GM13976 (cell line): ENCODE results near the gene CST5.
"Not testable (repeated sequence)": the region's sequence is repeated elsewhere in the genome, so short reads cannot be mapped to it uniquely, and the experiment has no call there.

Experiments
- DNase-seq: peaks from one replicate; pipeline ENCODE4 v3.0.0; 2012; ENCODE audit warnings: low spot score
- in situ Hi-C: fragments of 300-500 bp; cut with MboI; formaldehyde crosslinking; loops from one replicate; pipeline ENCODE4 v1.12.0; 2022; ENCODE audit warnings: low sequenced_read_pairs, mixed read lengths, inconsistent platforms; ENCODE audit not compliant: unreplicated experiment
- TF ChIP-seq, protein P1 (sequence below): IDR thresholded peaks from 2 replicates; pipeline ENCODE4 v1.5.1; 2012; ENCODE audit warnings: borderline replicate concordance, mild to moderate bottlenecking; ENCODE audit not compliant: insufficient read depth; ENCODE audit errors: extremely low read depth, missing control alignments, control extremely low read depth

CST5 gene

GRCh38 chr20:23917024-23917725 lies 37.6 kb upstream of the CST5 start:
- no peak for DNase-seq
- TF ChIP-seq, protein P1, sequence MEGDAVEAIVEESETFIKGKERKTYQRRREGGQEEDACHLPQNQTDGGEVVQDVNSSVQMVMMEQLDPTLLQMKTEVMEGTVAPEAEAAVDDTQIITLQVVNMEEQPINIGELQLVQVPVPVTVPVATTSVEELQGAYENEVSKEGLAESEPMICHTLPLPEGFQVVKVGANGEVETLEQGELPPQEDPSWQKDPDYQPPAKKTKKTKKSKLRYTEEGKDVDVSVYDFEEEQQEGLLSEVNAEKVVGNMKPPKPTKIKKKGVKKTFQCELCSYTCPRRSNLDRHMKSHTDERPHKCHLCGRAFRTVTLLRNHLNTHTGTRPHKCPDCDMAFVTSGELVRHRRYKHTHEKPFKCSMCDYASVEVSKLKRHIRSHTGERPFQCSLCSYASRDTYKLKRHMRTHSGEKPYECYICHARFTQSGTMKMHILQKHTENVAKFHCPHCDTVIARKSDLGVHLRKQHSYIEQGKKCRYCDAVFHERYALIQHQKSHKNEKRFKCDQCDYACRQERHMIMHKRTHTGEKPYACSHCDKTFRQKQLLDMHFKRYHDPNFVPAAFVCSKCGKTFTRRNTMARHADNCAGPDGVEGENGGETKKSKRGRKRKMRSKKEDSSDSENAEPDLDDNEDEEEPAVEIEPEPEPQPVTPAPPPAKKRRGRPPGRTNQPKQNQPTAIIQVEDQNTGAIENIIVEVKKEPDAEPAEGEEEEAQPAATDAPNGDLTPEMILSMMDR, result no peak
- in situ Hi-C loops, result no loop called here

GRCh38 chr20:23915844-23916243 lies 36.3 kb upstream of the CST5 start:
- in situ Hi-C loops, result no loop called here
- TF ChIP-seq, protein P1, result no peak
- DNase-seq, result no peak

GRCh38 chr20:23914469-23914868 lies 34.9 kb upstream of the CST5 start:
- DNase-seq, in situ Hi-C loops: not testable (repeated sequence)

GRCh38 chr20:23910210-23910609 lies 30.7 kb upstream of the CST5 start:
- TF ChIP-seq, protein P1, result no peak
- no peak for DNase-seq
- in situ Hi-C loops, result no loop called here

GRCh38 chr20:23909390-23909789 lies 29.8 kb upstream of the CST5 start:
- in situ Hi-C loops, result no loop called here
- TF ChIP-seq, protein P1, result no peak

GRCh38 chr20:23907579-23907978 lies 28.0 kb upstream of the CST5 start:
- no peak for DNase-seq
- TF ChIP-seq, protein P1, result no peak
- in situ Hi-C loops, result no loop called here

More at GRCh38 chr20:23909390-23909789, 29.8 kb upstream of the CST5 start:
- DNase-seq, result no peak

GRCh38 chr20:23902396-23902795 lies 22.8 kb upstream of the CST5 start:
- in situ Hi-C loops, DNase-seq: not testable (repeated sequence)

DNA sequence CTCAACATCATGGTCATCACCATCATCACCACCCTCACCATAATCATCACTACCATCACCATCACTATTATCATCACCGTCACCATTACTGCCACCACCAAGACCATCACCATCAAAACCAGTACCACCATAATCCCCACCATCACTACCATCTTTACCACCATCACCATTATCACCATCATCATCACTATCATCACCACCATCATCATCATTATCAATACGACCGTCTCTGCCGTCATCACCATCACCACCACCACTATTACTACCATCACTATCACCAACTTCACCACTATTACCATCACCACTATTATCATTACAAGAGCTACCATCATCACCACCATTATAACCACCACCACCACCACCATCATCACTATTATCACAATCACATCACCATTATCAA lies 11.3 kb upstream of the CST5 start:
- DNase-seq, in situ Hi-C loops: not testable (repeated sequence)

DNA sequence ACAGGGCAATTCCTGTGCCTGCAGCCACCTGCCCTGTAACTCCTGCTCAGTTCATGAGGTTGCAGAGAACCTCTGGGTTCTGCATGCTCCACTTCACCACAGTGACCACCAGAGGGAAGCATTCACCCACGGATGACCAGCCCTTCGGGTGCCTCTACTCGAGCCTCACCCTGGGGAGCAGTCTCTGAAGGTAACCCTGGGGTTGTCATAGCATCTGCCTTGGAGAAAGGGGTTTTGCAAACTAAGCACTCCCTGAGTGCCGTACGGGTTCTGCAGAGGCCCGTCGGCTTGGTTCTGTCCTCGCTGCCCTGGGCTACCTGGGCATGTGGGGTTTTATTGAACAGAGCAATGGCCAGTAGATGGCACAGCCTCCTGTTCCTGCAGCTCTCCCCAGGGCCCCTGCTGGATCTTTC lies 10.2 kb upstream of the CST5 start:
- TF ChIP-seq, protein P1, result peak; percentile 67
- in situ Hi-C loops, result no loop called here
- DNase-seq, result no peak
